ENCODE measurements around the gene BCL11A. TPM values are rescaled to one million over a fixed set of nuclear protein-coding genes. Genes with fewer than 3 reads are reported as not detected.

The BCL11A gene
- polyA plus RNA-seq, 1 donor from 2014 or later = 44.0 TPM

DNA sequence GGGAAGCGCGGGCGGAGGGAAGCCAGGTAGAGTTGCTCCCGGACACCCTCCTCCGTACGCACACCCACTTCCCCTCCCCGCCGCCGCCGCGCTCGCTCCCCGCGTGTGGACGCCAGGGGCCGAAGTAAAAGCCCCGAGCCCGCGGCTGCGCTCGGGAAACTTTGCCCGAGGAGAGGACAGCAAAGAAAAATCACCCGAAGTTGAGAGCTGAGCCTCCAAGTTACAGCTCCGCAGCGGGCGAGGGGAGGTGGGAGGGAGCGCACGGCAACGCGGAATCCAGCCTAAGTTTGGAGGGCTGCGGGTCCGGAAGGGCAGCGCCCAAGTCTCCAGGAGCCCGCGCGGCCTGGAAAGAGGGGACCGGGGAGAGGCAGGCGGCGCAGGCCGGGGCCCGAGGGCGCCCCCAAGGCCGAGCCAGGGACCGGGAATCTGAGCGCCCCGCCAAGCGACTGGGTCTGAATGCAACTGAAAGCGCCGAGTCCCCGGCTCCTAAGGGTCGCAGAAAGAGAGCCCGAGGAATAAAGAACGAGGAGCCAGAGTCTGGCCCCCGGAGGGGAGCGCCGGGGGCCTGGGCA lies 706 bp upstream of the BCL11A start:
- no peaks in the 10 kb centered on the region for H3K36me3 ChIP-seq (ENCODE audit: insufficient read depth, low read length)
- H3K9me2 ChIP-seq (ENCODE audit: insufficient read depth, low read length) = no peaks in the 10 kb centered on the region
- H3K9ac ChIP-seq (ENCODE audit: low read length) = peak overlapping the region; percentile 98
- H3K9me3 ChIP-seq (ENCODE audit: low read length) = no peaks in the 10 kb centered on the region
- H3K4me3 ChIP-seq (ENCODE audit: low read length) = peak overlapping the region; percentile 93
- TF ChIP-seq RAD21 (conservative IDR thresholded peaks at IDR 0.05) = no peak
- TF ChIP-seq, protein P1, sequence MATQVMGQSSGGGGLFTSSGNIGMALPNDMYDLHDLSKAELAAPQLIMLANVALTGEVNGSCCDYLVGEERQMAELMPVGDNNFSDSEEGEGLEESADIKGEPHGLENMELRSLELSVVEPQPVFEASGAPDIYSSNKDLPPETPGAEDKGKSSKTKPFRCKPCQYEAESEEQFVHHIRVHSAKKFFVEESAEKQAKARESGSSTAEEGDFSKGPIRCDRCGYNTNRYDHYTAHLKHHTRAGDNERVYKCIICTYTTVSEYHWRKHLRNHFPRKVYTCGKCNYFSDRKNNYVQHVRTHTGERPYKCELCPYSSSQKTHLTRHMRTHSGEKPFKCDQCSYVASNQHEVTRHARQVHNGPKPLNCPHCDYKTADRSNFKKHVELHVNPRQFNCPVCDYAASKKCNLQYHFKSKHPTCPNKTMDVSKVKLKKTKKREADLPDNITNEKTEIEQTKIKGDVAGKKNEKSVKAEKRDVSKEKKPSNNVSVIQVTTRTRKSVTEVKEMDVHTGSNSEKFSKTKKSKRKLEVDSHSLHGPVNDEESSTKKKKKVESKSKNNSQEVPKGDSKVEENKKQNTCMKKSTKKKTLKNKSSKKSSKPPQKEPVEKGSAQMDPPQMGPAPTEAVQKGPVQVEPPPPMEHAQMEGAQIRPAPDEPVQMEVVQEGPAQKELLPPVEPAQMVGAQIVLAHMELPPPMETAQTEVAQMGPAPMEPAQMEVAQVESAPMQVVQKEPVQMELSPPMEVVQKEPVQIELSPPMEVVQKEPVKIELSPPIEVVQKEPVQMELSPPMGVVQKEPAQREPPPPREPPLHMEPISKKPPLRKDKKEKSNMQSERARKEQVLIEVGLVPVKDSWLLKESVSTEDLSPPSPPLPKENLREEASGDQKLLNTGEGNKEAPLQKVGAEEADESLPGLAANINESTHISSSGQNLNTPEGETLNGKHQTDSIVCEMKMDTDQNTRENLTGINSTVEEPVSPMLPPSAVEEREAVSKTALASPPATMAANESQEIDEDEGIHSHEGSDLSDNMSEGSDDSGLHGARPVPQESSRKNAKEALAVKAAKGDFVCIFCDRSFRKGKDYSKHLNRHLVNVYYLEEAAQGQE (IDR thresholded peaks at IDR 0.05; ENCODE audit: borderline replicate concordance) = peak; percentile 43
- peak; percentile 47 for TF ChIP-seq MXI1 (conservative IDR thresholded peaks at IDR 0.05; ENCODE audit: poor library complexity, severe bottlenecking)
- TF ChIP-seq, protein P2, sequence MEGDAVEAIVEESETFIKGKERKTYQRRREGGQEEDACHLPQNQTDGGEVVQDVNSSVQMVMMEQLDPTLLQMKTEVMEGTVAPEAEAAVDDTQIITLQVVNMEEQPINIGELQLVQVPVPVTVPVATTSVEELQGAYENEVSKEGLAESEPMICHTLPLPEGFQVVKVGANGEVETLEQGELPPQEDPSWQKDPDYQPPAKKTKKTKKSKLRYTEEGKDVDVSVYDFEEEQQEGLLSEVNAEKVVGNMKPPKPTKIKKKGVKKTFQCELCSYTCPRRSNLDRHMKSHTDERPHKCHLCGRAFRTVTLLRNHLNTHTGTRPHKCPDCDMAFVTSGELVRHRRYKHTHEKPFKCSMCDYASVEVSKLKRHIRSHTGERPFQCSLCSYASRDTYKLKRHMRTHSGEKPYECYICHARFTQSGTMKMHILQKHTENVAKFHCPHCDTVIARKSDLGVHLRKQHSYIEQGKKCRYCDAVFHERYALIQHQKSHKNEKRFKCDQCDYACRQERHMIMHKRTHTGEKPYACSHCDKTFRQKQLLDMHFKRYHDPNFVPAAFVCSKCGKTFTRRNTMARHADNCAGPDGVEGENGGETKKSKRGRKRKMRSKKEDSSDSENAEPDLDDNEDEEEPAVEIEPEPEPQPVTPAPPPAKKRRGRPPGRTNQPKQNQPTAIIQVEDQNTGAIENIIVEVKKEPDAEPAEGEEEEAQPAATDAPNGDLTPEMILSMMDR (IDR thresholded peaks at IDR 0.05; ENCODE audit: poor library complexity, severe bottlenecking) = no peak
- TF ChIP-seq TAF1 (IDR thresholded peaks at IDR 0.05; ENCODE audit: low read depth) = peak; percentile 13
- TF ChIP-seq EP300 (conservative IDR thresholded peaks at IDR 0.05; ENCODE audit: poor library complexity, severe bottlenecking) = no peak
- H3K79me2 ChIP-seq (replicated peaks; ENCODE audit: insufficient read depth, low read length) = peaks cover 43% of the 10 kb centered on the region
- no peaks in the 10 kb centered on the region for H4K20me1 ChIP-seq (ENCODE audit: insufficient read depth)
- H3K27me3 ChIP-seq (ENCODE audit: insufficient read depth, low read depth, low read length) = peaks cover 45% of the 10 kb centered on the region
- peak overlapping the region; percentile 95 for H3K27ac ChIP-seq (ENCODE audit: low read length)
- peak overlapping the region; percentile 1 for H2AFZ ChIP-seq (ENCODE audit: low read depth, low read length)
- H3K4me2 ChIP-seq (ENCODE audit: low read length) = peak overlapping the region; percentile 88
- peaks cover 6% of the 10 kb centered on the region for H3F3A ChIP-seq (ENCODE audit: insufficient read depth, low read length, poor library complexity, severe bottlenecking)

DNA sequence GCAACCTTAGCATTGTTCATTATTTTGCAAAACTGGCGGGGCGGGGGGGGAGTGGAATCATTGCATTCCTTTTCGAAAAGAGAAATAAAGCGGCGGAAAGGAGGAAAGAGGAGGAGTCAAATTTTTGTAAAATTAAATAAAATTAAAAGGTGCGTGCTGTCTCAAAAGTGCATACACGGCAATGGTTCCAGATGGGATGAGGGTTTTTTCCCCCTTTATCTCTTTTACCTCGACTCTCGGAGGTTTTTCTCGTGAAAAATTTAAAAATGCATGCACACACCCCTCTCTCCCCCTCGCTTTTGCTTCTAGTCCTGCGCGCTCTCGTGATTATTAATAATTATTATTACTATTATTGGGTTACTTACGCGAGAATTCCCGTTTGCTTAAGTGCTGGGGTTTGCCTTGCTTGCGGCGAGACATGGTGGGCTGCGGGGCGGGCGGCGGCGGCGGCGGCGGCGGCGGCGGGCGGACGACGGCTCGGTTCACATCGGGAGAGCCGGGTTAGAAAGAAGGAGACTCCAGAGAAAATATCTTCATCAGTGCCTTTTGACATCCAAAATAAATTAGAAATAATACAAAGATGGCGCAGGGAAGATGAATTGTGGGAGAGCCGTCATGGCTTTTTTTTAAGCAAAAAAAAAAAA lies 481 bp downstream of the BCL11A start:
- TF ChIP-seq, protein P1 (IDR thresholded peaks at IDR 0.05; ENCODE audit: borderline replicate concordance) = peak; percentile 36
- TF ChIP-seq POLR2AphosphoS5 (IDR thresholded peaks at IDR 0.05) (no peak), TAF1 (IDR thresholded peaks at IDR 0.05; ENCODE audit: low read depth) (peak; percentile 32)
- H4K20me1 ChIP-seq (ENCODE audit: insufficient read depth) = no peaks in the 10 kb centered on the region
- peaks cover 6% of the 10 kb centered on the region for H3F3A ChIP-seq (ENCODE audit: insufficient read depth, low read length, poor library complexity, severe bottlenecking)
- H3K9me3 ChIP-seq (ENCODE audit: low read length) = no peaks in the 10 kb centered on the region
- peaks cover 36% of the 10 kb centered on the region for H3K27me3 ChIP-seq (ENCODE audit: insufficient read depth, low read depth, low read length)
- H3K4me3 ChIP-seq (ENCODE audit: low read length) = peak overlapping the region; percentile 93
- peak overlapping the region; percentile 24 for H3K4me2 ChIP-seq (ENCODE audit: low read length)
- peak overlapping the region; percentile 95 for H3K27ac ChIP-seq (ENCODE audit: low read length)
- peak overlapping the region; percentile 98 for H3K9ac ChIP-seq (ENCODE audit: low read length)
- no peak overlapping the region for H2AFZ ChIP-seq (ENCODE audit: low read depth, low read length)
- peaks cover 55% of the 10 kb centered on the region for H3K79me2 ChIP-seq (replicated peaks; ENCODE audit: insufficient read depth, low read length)
- no peaks in the 10 kb centered on the region for H3K9me2 ChIP-seq (ENCODE audit: insufficient read depth, low read length)
- H3K36me3 ChIP-seq (ENCODE audit: insufficient read depth, low read length) = no peaks in the 10 kb centered on the region
